AML-193 (cell line): Measurements from ENCODE around the gene TAF5.
"Not testable (repeated sequence)": the region's sequence is repeated elsewhere in the genome, so short reads cannot be mapped to it uniquely, and the experiment has no call there.

Source experiments
- DNase-seq, 2 experiments: peaks; one replicate each; lab custom pipeline; 2025; lab: John Stamatoyannopoulos, UW

The TAF5 gene

GRCh38 chr10:103367782-103368518, at the start of gene TAF5:
Gene TAF5, plus strand, starts transcription at chr10:103367976. Its CDS starts 14 bp downstream, at chr10:103367990.
- DNase-seq, result peak; percentile 95

GRCh38 chr10:103327906-103328305, 39.9 kb upstream of the TAF5 start:
- no peak for DNase-seq

- peak; percentile 13 to 17 for DNase-seq
These were observed 33.7 kb upstream of the TAF5 start for GRCh38 chr10:103333934-103334520.

- DNase-seq, result no peak
These were observed 33.2 kb upstream of the TAF5 start for GRCh38 chr10:103334567-103334966.

DNA sequence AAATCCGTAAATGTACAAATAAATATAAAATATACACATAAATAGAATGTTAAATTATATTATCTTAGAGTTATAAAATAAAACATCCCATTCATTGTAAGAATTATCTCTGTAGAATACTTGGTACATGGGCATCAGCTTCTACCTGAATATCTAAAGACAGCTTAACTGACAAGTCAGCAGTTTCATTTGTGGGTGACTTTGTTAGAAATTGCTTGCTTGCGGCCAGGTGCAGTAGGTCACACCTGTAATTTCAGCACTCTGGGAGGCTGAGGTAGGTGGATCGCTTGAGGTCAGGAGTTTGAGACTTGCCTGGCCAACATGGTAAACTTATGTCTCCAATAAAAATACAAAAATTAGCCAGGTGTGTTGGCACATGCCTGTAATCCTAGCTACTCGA, 31.4 kb upstream of the TAF5 start:
- DNase-seq, result no peak

- DNase-seq, result no peak
These were observed 17.6 kb upstream of the TAF5 start for GRCh38 chr10:103350175-103350516.

- peak; percentile 54 to 70 for DNase-seq
These were observed 17.1 kb upstream of the TAF5 start, which contains the start of gene PCGF6 for GRCh38 chr10:103350517-103351260. Gene PCGF6, minus strand, starts transcription at chr10:103351140. Its CDS starts 74 bp downstream, at chr10:103351066.

GRCh38 chr10:103353281-103353680, 14.5 kb upstream of the TAF5 start:
- DNase-seq, result no peak

- not testable (repeated sequence) for DNase-seq
These were observed 13.2 kb upstream of the TAF5 start for GRCh38 chr10:103354567-103354966.

- DNase-seq, result no peak
These were observed 11.7 kb upstream of the TAF5 start for GRCh38 chr10:103355906-103356599.

GRCh38 chr10:103359493-103359892, 8.3 kb upstream of the TAF5 start:
- DNase-seq, result not testable (repeated sequence)

GRCh38 chr10:103360791-103361190, 7.0 kb upstream of the TAF5 start:
- DNase-seq, result not testable (repeated sequence)

DNA sequence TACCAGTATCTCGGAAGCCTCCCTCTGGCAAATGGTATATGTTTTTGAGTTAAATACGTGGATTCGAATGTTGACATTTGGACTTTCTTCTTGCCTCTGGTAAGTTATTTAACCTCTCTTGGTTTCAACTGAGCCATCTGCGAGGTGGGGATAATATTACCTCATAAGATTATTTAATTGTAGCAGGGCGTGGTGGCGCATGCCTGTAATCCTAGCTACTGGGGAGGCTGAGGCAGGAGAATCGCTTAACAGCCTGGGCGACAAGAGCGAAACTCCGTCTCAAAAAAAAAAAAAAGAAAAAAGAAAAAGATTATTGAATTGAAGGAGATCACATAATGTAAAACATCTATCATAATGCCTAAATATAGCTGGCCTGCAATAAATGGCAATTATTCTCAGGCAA, 396 bp upstream of the TAF5 start:
- DNase-seq, result no peak

- DNase-seq, result no peak
These were observed 5.8 kb downstream of the TAF5 start for GRCh38 chr10:103373544-103373943.

DNA sequence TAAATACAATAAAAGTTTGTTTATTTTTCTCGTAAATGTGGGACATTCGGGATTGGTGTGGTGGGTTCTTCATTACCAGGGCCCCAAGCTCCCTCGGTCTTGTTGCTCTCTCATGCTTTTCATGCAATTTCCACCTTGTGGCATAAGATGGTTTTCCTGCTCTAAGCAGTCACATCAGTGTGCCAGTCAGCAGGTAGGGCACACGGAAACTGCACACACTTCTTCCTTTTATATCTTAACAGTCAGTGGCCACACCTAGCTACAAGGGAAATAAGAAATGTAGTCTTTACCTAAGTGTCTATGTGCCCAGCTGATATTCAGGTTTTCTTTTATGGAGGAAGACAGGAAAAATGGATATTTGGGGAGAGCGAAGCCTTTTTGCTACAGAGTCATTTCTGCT, 6.5 kb downstream of the TAF5 start:
- DNase-seq, result no peak

DNA sequence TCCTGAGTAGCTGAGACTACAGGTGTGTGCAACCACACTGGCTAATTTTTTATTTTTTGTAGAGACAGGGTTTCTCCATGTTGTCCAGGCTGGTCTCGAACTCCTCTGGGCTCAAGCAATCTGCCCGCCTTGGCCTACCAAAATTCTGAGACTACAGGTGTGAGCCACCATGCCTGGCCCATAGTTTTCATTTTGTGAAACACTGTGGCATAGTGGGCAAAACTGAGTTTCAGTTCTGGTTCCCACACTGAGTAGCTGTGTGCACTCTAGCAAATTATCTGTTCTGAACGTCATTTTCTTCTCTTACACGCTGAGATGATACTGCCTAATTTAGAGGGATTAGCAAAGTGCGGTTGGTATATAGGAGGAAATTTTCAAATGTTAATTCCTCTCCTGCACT, 15.0 kb downstream of the TAF5 start:
- no peak for DNase-seq

DNA sequence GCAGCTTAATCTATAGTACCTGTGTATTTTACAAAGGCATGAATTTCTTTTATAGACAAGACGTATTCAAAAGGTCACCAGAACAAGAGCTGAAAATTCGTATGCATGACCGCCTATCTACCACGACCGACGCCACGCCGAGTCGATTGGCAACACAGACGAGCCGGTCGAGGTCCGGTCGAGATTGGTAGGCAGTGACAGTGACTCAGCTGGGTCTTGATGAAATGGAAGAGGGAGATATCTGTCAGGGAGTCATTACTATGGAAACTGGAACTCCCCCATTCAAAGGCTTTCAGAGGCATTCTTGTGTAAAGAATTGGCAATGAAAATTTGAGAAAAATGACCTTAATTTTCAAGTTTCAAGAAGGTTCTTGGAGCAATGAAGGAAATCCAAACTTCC, 26.4 kb downstream of the TAF5 start:
- DNase-seq, result no peak

DNA sequence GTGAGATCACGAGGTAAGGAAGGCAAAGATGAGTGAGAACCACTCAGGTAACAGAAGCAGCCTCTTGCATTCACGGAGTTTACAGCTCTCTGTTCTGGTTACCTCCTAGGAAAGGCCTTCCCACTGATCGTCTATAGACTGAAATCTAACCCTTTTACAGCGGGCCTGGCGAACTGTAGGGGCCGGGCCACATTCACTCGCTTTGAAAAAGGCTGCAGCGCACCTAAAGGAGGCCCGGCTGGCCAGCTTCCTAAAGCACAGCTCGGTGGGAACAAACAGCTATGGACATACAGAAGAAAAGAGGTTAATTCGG, 27.9 kb downstream of the TAF5 start:
- no peak for DNase-seq

GRCh38 chr10:103396067-103396788, 28.5 kb downstream of the TAF5 start, which contains the start of the genes ATP5MK and PDCD11:
Gene ATP5MK, minus strand, starts transcription at chr10:103396475. Its CDS starts 4,018 bp downstream, at chr10:103392457.
Gene PDCD11, plus strand, starts transcription at chr10:103396626. Its CDS starts 1,801 bp downstream, at chr10:103398427.
- peak; percentile 98 for DNase-seq

GRCh38 chr10:103396789-103397087, 29.0 kb downstream of the TAF5 start:
- no peak for DNase-seq

GRCh38 chr10:103397191-103397825, 29.5 kb downstream of the TAF5 start:
- DNase-seq, result no peak
